ENCODE measurements around the gene CXCL5. TPM values are rescaled to one million over a fixed set of nuclear protein-coding genes. Genes with fewer than 3 reads are reported as not detected.

Gene CXCL5
- total and polyA plus RNA-seq, 2 donors (not counting 3 experiments of a cell fraction or from before 2014, with no cell fraction given), result 0.33 to 0.40 TPM

- Histone ChIP-seq H3K9ac (replicated peaks; ENCODE audit: extremely low read depth, insufficient read depth, low read length) (no peak overlapping the region), H3K4me1 (ENCODE audit: control insufficient read depth, extremely low read depth, insufficient read depth, low read length) (no peaks in the 10 kb centered on the region), H4K20me1 (replicated peaks; ENCODE audit: control insufficient read depth, extremely low read depth, insufficient read depth, low read length) (no peaks in the 10 kb centered on the region), H3K9me3 (replicated peaks; ENCODE audit: control insufficient read depth, insufficient read depth, low read length) (no peaks in the 10 kb centered on the region), H3K27ac (ENCODE audit: insufficient read depth, low read depth, low read length) (no peak overlapping the region), H3K4me2 (ENCODE audit: insufficient read depth, low read length) (no peak overlapping the region), H3K27me3 (ENCODE audit: control insufficient read depth in 2 of 2, insufficient read depth in 2 of 2, low read length in 2 of 2) (no peaks in the 10 kb centered on the region), H3K9me1 (replicated peaks; ENCODE audit: control insufficient read depth, extremely low read depth, insufficient read depth, low read length) (no peaks in the 10 kb centered on the region), H3K36me3 (ENCODE audit: control insufficient read depth in 2 of 2, extremely low read depth in 1 of 2, insufficient read depth in 2 of 2, low read length in 2 of 2) (no peaks in the 10 kb centered on the region), H3K79me2 (ENCODE audit: control insufficient read depth, insufficient read depth, low read length) (no peaks in the 10 kb centered on the region), H2AFZ (ENCODE audit: low read depth, low read length) (peak overlapping the region; percentile 44), H3K4me3 (replicated peaks in 1 of 3; ENCODE audit: insufficient read depth in 1 of 3, low read depth in 1 of 3, low read length in 3 of 3) (no peak overlapping the region)
- dilution Hi-C loops (cut with MboI; ENCODE audit: extremely low pct_ligation_motif_present, low sequenced_read_pairs) (no loop called here), intact Hi-C loops (cut with micrococcal nuclease) (loop anchor here (1.0 kb wide), 2 partner anchors 303 to 392 kb away; no protein-coding TSS in a partner anchor)
- no peak for TF ChIP-seq EZH2 (IDR thresholded peaks at IDR 0.05; ENCODE audit: borderline replicate concordance, low read depth, low read length, severe bottlenecking)
- no peak for TF ChIP-seq JUN (IDR thresholded peaks at IDR 0.05; ENCODE audit: borderline replicate concordance, insufficient read depth, insufficient read length, low read depth)
- no peak for TF ChIP-seq GATA2 (IDR thresholded peaks at IDR 0.05; ENCODE audit: insufficient read depth, insufficient read length, low read depth, low read length)
- TF ChIP-seq CTCF (IDR thresholded peaks at IDR 0.05; ENCODE audit: extremely low read depth in 1 of 2, insufficient read depth in 1 of 2, low read depth in 1 of 2, low read length in 2 of 2), result peak; percentile 18 to 48
- no peak for TF ChIP-seq MYC (IDR thresholded peaks at IDR 0.05; ENCODE audit: low read depth, low read length)
- POLR2A ChIA-PET, result no interaction called here
- no TSS peak for BruUV-seq (replicated peaks)
- FAIRE-seq, result peak; percentile 31
- CTCF ChIA-PET, result interaction anchor here (0.6 to 2.0 kb wide), 10 partner anchors 12 to 391 kb away, joined by 3 to 13 read pairs (median 4); no protein-coding TSS in a partner anchor
- DNase-seq (ENCODE audit: low read depth, low spot score), result peak; percentile 23
These were observed 33.4 kb downstream of the CXCL5 start for GRCh38 chr4:73964862-73965611.
